Left colon (tissue), 2 donors: ENCODE results near the gene ICAM2. TPM values are rescaled to one million over a fixed set of nuclear protein-coding genes. Genes with fewer than 3 reads are reported as not detected.

Source experiments
- ATAC-seq: fragments of 200-7000 bp; cut with Tn5 transposase; one replicate; pipeline ENCODE4 v1.9.1; 2020; ENCODE audit warnings: mild to moderate bottlenecking, moderate library complexity
- DNase-seq, 2 donors: peaks; one replicate each; pipeline ENCODE4 v3.0.0-alpha.2; 2020
- intact Hi-C, 2 donors: fragments of 100-400 bp; cut with DNase I in 1 of 2; cut with micrococcal nuclease in 1 of 2; formaldehyde crosslinking; loops; one replicate each; pipeline versions ENCODE4 v1.11.2 to v1.14.0; 2022; cut with DNase I, micrococcal nuclease
- total RNA-seq, 2 donors: library from RNA; stranded (reverse); fragmentation: NEBNext Ultra II Directional; extraction: Animal tissue kit (Norgen Biotek cat#: 25700); gene quantifications; one replicate each; pipeline ENCODE4 v1.2.1, GENCODE V29; 2021
- donor health status: DM: no; HTN: no; CAD: no.
- donor health status: DM: yes; HTN: yes; CAD: no.

ICAM2 gene
- total RNA-seq, 2 donors from 2014 or later: 6.9 to 11.5 TPM

DNA sequence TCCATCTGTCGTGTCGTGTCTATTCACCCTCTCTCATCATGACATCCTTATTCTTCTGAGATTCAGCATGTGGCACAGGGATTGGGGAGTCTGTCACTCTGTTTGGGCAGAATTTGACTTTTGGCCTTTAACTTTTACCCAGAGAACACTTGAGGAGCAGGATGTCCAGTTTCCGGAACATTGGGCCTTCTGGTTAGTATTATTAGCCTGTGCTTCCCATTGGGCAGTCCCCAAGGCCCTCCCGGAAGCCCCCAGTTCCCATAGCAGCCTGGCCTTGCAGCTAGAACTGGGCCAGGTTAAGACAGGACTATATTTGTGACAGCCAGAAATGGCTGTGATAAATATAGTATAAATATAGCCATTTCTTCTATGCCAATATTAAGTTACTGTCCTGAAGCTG, 57.3 kb downstream of the ICAM2 start:
- ATAC-seq: no peak
- intact Hi-C loops: no loop called here
- DNase-seq: no peak

- no peak for ATAC-seq
- no peak for DNase-seq
- intact Hi-C loops: no loop called here
These were observed 58.1 kb downstream of the ICAM2 start for GRCh38 chr17:63962298-63962744.

- intact Hi-C loops: no loop called here
- ATAC-seq (peak; percentile 71), DNase-seq (peak; percentile 54 to 60)
These were observed 58.8 kb downstream of the ICAM2 start for GRCh38 chr17:63961355-63962212.

DNA sequence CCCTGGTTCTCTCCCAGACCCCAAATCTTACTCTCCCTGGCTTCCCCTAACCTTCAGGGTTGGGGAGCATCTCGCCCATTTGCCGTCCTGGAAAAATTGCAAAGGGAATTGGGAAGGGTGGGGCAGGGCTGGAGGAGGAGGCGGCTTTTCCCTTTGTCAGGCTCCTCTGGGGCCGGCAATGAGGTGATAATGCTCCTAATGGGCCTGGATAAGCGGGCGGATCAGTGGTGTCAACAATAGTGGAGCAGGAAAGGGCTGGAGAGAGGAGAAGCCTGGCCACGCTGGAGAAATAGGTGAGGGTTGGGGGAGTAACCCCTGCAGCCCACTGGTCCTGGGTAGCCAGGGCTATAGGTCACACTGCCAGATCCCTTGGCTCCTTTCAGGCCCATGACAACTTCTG, 60.0 kb downstream of the ICAM2 start:
- DNase-seq: no peak
- intact Hi-C loops: no loop called here
- no peak for ATAC-seq

GRCh38 chr17:63960006-63960405, 60.4 kb downstream of the ICAM2 start:
- no peak for DNase-seq
- ATAC-seq: no peak
- intact Hi-C loops: no loop called here

DNA sequence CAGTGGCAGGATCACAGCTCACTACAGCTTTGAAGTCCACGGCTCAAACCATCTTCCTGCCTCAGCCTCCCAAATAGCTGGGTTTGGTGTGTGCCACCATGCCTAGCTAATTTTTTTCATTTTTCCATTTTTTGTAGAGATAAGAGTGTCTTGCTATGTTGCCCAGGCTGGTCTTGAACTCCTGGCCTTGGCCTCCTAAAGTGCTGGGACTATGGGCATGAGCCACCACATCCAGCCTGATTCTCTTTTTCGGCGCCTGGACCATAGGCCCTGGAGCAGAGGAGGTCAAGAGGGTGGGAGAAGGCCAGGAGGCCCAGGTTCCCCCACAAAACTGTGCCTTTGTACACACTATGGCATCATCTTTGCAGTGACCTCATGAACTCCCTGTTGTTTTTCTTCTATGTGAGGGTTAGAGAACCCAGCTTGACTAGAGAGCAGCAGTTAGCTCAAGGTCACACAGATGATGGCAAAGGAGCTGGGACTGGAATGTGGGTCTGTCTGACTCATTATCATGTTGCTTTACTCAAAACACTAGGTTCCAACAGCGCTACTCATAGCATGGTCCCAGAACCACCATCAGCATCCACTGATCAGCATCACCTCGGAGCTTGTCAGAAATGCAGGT, 64.0 kb downstream of the ICAM2 start:
- DNase-seq (no peak), ATAC-seq (no peak)
- intact Hi-C loops: no loop called here

DNA sequence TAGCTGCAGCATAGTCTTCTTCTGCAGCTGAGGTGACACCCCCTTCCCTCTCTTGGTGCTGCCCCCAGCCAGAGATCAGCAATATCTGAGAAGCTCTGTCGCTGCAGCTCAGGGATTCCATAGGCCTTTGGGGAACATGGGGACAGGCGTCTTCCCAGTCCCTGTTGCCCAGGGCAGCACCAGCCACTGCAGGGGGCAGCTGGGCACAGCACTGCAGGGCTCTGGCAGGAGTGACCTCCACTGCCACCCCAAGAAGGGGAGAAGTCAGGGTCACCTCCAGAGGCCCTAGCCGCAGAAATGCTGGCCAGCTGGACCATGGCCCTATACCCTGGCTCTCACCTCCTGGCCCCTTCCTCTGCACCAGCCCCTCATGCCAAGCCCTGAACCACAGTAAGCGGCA, 64.6 kb downstream of the ICAM2 start:
- intact Hi-C loops: no loop called here
- no peak for DNase-seq
- ATAC-seq: no peak

DNA sequence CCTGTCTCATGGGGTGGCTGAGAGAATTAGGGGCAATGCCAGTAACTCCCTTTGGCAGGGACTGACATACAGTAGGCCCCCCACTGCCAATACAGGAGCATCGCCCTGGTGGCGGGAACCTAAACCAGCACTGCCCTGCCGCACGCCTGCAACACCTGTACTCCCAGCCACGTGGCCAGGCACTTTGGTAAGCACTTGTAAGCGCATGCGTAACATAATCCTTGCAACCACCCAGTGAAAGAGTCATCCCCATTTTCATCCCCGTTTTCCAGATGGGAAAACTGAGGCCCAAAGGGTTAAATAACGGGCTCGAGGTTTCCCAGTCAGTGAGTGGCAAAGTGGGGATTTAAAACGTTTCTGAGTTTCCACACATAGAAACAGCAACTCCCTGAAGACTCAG, 65.2 kb downstream of the ICAM2 start:
- ATAC-seq (no peak), DNase-seq (no peak)
- intact Hi-C loops: no loop called here

DNA sequence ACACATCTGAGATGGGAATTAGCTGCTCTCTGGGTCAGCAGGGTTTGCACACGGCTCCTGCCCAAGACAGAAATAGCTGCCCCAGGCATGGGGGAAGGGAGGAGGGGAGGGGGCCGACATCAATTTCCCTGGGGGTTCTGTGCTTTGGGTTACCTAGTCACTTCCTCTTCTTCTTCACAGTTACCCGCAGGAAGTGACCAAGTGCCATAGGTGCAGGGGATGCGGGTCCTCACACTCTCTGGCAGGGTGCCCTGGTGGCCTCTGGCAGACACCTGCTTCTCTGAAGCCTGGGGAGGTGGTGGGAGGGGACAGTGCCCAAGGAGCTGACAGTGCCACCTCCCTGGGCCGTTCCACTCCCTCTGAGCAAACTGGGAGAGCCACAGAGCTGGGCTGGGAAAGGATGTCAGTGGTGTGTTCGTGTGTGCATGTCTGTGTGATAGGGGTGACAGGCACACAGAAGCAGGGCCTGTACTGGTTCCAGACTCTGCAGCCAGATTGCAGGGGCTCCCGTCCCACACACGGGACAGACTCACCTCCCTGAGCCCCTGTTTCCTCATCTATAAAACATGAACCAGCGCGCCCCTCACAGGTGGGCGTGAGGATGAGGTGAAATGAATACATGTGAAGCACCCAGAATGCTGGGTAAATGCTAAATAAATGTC, 65.9 kb downstream of the ICAM2 start:
- ATAC-seq: peak; percentile 16
- DNase-seq: peak in 1 of 2 donors; percentile 35
- intact Hi-C loops: no loop called here

Other genes with a start within 250 kb of the ICAM2 start
- 100 to 1,000 TPM; 124 to 161 TPM for gene CCDC47, start 247.0 kb downstream of the ICAM2 start, total RNA-seq
- gene DDX42, start 246.5 kb downstream of the ICAM2 start, total RNA-seq: 10 to 100 TPM; 86.5 to 93.6 TPM
- 10 to 100 TPM; 86.3 to 92.5 TPM for gene PSMC5, start 193.2 kb downstream of the ICAM2 start, total RNA-seq
- 10 to 100 TPM; 25.9 to 28.4 TPM for gene FTSJ3, start 193.0 kb downstream of the ICAM2 start, total RNA-seq
- 10 to 100 TPM; 73.0 to 75.8 TPM for gene SMARCD2, start 177.9 kb downstream of the ICAM2 start, total RNA-seq
- not detected for gene CSH2, start 147.0 kb downstream of the ICAM2 start, total RNA-seq
- not detected for gene GH2, start 138.7 kb downstream of the ICAM2 start, total RNA-seq
- gene CSH1, start 124.1 kb downstream of the ICAM2 start, total RNA-seq: not detected
- gene CSHL1, start 109.4 kb downstream of the ICAM2 start, total RNA-seq: not detected
- gene GH1, start 101.8 kb downstream of the ICAM2 start, total RNA-seq: not detected
- gene CD79B, start 88.3 kb downstream of the ICAM2 start, total RNA-seq: 1 to 10 TPM; 2.0 to 4.0 TPM
- gene SCN4A, start 47.7 kb downstream of the ICAM2 start, total RNA-seq: under 1 TPM in 1 of 2 donors, not detected in 1; 0.20 TPM
- gene PRR29, start 22.3 kb downstream of the ICAM2 start, total RNA-seq: under 1 TPM in 1 of 2 donors, not detected in 1; 0.22 TPM
- 10 to 100 TPM; 19.9 to 25.6 TPM for gene ERN1, start 109.5 kb upstream of the ICAM2 start, total RNA-seq
- 10 to 100 TPM; 32.9 to 36.4 TPM for gene TEX2, start 242.6 kb upstream of the ICAM2 start, total RNA-seq